ENCODE measurements around the gene MAD1L1. TPM values are rescaled to one million over a fixed set of nuclear protein-coding genes. Genes with fewer than 3 reads are reported as not detected.

Gene MAD1L1
- total RNA-seq, 2 donors from 2014 or later: 18.9 to 24.9 TPM

DNA sequence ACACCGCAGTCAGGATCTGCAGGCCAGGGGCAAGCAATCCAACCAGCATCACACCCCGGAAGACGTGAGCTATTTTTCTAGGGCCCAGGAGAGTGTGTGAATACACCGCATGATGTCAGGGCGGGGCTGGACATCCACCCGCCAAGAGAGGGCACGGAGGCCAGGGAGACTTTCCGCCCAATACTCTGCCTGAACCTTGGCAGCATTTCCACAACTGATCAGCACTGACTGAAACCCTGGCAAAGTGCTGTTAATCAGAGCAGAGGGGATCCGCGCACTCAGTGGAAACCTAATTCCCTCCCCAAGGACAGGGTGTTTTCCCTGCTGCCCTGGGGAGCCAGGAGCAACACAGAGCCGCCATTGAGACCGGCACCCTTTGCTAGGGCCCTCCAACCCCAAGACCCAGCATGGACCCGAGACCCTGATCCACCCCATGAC lies 8.2 kb downstream of the MAD1L1 start:
- intact Hi-C loops (cut with DNase I): no loop called here
- peak in 1 of 2 donors; percentile 17 for ATAC-seq

DNA sequence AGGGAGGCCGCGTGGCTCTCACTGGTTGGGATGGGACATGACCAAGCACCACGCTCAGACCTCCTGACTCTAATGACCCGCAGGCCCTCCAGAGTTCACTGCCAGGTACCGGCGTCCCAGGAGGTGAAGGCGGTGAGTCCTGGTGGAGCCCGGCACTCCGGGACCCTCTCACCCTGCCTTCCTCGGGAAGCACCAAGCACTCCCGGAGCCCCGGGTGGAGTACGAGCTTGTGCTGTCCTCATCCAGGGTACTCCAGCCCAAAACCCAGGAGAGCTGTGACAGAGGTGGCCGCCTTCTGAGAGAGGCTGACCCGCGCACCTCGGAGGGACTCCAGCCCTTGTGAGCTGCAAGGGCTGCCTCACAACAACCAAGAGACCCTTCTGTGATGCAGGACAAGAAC lies 9.4 kb downstream of the MAD1L1 start:
- ATAC-seq (no peak), DNase-seq (no peak)
- intact Hi-C loops (cut with DNase I): no loop called here

More for the DNA sequence above, 8.2 kb downstream of the MAD1L1 start:
- DNase-seq: no peak

DNA sequence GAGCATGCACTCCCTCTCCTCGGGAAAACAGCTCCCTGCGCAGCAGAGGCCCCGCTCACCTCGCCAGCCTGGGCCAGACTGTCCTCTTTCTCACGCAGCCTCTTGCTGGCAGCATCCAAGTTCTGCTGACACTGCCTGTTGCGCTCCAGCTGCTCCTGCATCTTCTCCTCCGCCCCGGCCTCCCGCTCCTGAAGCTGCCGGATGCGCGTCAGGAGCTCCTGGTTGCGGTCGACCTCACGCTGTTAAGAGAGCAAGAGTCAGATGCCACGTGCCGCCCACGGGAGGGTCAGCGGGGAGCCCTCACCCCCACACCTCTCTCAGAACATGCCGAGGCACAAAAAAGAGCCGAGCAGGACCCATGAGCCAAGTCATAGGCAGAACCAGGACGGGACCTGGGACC lies 10.2 kb downstream of the MAD1L1 start:
- DNase-seq (no peak), ATAC-seq (no peak)
- intact Hi-C loops (cut with DNase I): no loop called here

DNA sequence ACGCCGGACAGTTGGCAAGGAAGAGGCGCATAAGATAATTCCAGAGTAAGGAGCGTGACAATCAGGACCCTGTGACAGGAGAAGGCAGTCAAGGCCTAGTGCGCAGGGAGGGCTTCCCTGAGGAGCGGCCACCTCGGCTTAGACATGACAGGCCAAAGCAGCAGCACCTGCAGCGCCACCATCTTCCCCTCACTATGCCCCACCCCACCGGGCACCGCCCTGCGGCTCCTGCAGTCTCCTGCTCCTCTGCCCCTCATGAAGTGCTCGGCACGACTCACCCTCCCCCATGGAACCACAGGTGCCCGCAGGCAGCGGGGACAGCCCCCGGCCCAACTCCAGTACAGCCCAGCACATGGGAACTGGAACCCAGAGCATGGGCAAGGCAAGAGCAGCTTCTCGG lies 11.8 kb downstream of the MAD1L1 start:
- intact Hi-C loops (cut with DNase I): no loop called here
- DNase-seq (no peak), ATAC-seq (no peak)

DNA sequence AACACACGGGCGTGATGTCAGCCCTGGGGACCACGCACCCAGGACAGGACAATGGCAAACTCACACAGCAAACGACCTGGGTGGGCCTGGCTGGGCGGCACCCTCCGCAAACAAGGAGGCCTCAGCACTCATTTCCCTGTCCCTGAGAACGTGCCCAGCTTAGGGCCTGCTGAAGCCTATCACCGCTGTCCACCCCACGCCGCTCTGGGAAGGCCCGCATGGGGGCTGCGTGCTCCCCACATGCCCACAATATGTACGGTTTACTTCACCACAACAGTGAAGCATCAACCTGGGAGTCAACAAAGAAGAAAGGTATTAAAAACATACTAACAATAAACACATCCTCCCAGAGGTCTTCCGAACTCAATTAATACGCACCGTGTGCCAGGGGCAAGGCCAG lies 12.2 kb downstream of the MAD1L1 start:
- no peak for ATAC-seq
- DNase-seq: no peak
- intact Hi-C loops (cut with DNase I): no loop called here

DNA sequence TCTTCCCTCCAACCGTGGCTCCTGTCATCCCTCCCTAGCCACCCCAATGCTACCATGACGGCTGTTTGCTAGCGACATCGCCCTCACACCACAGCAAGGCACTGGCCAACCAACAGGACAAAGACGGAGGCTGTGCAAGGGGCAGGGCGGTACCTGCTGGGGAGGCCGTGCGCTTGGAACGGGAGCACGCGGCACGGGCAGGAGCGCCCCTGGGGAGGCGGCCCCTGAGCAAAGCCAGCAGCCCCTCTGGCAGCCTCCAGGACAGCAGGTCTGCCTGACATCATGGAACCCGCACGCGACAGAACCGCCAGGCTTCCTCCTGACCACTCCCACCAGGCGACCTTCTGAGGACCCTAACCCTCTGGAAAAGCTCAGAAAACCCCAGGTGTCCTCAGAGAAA lies 12.7 kb downstream of the MAD1L1 start:
- DNase-seq: no peak
- intact Hi-C loops (cut with DNase I): no loop called here

DNA sequence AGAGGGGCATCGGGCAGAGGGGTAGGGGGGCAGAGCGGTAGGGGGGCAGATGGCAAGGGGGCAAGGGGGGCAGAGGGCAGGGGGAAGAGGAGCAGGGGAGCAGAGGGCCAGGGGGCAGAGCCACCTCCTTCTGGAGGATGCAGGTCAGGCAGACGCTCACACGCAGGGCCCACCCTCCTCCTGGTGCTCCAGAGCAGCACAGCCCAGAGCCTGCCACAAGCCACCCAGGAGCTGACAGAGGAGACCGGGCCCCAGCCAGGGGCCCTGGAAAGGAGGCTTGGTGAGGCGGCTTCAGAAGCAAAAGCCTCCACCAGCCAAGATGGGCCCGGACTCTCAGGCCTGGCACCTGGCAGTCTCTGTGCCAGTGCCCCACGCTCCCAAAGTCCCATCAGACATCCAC lies 13.1 kb downstream of the MAD1L1 start:
- ATAC-seq (no peak), DNase-seq (no peak)
- intact Hi-C loops (cut with DNase I): no loop called here

More for the DNA sequence above, 12.7 kb downstream of the MAD1L1 start:
- no peak for ATAC-seq

DNA sequence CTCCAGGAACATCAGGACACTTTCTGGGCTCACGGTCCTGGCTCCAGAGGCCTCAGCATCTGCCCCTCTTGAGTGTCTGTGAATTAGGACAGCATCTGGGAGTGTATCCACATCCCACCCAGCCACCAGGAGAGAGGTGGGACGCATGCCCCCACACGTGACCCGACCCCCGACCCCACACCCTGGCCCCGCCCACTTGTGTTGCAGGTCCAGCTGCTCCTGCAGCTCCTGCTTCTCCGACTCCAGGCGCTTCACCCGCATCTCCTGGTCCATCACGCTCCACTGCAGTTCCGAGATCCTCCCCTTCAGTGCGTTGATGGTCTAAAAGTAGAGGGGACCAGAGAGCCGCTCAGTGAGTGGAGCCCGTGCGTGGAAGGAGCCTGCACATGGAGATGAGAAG lies 13.6 kb downstream of the MAD1L1 start:
- intact Hi-C loops (cut with DNase I): no loop called here
- DNase-seq (no peak), ATAC-seq (no peak)

DNA sequence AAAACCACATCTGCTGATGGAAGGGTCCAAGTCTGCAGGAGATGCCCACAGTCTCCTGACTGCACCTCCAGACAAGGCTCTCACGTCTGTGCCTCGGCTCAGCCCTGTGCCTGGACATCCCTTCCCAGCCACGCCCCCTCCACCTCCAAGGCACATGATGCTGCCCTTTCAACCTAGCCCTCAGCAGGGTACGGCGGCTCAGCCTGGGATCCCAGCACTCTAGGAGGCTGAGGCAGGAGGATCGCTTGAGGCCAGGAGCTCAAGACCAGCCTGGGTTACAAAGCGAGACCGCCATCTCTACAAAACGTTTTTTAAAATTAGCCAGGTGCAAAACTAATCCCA lies 14.3 kb downstream of the MAD1L1 start:
- no peak for ATAC-seq
- no peak for DNase-seq
- intact Hi-C loops (cut with DNase I): no loop called here

DNA sequence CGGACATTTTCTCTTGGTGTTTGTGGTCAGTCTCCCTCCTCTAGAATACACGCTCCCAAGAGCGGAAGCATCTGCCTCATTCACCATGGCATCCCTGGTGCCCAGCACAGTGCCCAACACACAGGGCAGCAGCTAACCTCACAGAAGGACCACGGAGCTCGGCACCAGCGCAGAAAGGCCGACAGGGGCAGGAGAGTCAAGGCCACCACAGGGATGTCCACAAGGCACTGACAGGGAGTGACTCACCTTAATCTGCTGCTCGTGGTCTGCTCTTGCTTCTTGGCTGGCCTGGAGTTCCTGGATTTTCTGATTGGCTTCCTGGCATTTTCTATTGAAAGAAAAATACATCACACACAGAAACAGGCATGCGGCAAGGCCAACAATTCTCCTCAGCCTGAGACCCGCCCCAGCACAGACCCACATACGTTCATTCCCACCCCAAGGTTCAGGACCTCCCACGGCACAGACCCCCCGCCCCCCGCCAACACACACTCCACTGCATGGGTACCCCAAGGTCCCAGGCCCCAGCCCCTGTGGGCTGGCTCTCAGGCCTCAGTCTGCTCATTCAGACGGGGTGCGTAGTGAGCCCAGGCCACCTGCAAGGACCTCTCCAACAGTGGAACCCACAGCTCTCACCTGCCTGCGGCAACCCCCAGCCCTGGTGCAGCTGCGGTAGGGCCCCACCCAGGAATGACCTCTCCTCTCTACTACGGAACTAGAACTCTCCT lies 14.9 kb downstream of the MAD1L1 start:
- DNase-seq: no peak
- intact Hi-C loops (cut with DNase I): no loop called here
- no peak for ATAC-seq

DNA sequence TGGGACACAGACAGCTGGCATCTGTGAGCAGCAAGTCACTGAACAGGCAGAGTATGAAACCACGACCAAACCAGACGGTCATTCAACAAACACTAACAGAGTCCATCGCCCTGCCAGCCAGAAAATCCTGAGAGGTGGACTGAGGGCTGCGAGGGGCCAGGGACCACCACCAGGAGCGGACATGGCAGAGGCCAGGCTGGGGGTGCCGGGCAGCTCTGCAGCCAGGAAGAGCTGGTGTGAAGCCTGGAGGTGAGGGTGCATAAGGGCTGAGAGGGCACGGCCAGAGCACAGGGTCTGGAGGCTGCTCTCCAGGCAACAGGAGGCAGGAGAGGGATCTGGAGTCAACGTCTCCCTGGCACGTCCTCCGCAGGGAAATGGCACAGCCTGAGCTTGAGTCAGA lies 15.5 kb downstream of the MAD1L1 start:
- intact Hi-C loops (cut with DNase I): no loop called here
- ATAC-seq: no peak
- DNase-seq: no peak

DNA sequence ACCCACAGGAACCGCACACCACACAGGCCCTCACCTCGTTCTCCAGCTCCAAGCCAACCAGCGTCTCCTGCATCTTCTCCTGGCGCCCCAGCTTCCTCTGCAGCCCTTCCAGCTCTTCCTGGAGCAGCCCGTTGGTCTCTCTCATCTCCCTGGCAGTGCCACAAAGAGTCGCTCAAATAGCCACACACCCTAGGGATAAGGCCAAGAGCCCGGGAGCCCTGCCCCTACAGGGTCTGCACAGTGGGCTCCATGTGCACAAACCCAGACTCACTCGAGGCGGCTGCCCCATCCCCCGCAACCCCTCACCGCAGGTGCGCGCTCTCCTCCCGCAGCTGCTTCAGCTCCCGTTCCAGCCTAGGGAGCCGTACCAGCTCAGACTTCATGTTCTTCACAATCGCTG lies 16.9 kb downstream of the MAD1L1 start:
- DNase-seq: no peak
- intact Hi-C loops (cut with DNase I): no loop called here
- no peak for ATAC-seq

DNA sequence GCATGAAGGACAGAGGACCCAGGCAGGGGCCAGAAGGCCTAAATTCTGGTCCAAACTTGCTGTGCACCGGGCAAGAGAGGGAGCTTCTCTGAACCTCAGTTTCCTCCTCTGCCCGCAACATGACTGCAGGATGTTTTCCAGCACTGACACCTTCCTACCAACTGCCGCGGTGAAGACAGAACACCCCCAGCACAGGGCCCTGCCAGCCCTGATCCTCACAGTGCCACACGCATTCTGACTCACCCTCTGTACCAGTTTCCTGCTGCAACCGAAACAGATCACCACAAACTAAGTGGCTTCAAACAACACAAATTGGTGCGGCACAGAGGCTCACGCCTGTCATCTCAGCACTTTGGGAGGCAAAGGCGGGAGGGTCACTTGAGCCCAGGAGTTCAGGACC lies 18.1 kb downstream of the MAD1L1 start:
- ATAC-seq (peak; percentile 29 to 59), DNase-seq (no peak)
- intact Hi-C loops (cut with DNase I): loop anchor here (5.0 kb wide), 1 partner anchor 637 kb away; no protein-coding TSS in a partner anchor

DNA sequence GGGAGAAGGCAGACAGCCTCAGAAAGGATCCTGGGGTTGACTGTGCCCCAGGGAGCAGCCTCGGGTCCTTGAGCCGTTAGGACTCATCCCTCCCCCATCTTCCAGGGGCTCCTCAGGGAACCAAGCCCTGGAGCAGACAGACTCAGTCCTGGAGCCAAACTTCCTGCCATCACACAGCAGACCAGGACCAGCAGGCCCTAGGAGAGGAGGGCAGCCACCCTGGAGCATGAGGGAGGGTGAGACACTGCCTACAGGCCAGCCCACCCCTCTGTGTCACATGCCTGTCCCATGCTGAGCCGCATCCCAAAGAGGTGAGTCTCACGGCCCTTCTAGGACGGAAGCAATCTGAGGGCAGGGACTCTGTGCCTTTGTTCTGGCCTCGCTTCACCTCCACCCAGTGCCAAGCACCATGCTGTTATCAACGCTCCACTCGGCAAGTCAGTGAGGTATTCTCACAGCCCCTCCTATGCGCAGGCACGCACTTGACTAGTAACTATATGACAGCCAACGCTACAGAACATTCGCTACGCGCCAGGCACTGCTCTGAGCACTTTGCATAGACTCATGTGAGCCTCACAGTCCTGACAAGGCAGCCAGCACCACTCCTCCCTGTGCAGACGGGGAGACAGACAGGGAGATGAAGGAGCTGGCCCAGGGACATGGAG lies 19.1 kb downstream of the MAD1L1 start:
- ATAC-seq (peak; percentile 64 to 78), DNase-seq (peak; percentile 61)
- intact Hi-C loops (cut with DNase I): loop anchor here (5.0 kb wide), 1 partner anchor 636 kb away; no protein-coding TSS in a partner anchor

DNA sequence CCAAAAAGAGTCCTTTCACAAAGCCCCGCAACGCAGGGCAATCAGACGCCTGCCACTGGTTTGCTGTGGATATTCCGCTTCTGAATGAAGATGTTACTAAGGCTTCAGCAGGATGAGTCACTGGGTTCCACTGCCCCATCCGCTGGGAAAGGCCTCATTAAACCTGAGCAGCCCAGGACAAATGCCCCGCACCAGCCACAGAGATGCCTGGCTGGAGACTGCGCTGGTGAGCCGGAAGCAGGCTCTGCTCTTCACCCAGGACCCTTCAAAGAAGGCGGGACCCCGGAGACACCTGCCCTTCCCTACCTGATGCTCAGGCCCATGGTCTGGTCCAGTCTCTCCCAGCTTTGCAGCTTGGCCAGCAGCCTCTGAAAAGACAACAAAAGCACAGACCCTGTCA lies 19.8 kb downstream of the MAD1L1 start:
- intact Hi-C loops (cut with DNase I): loop anchor here (5.0 kb wide), 1 partner anchor 636 kb away; no protein-coding TSS in a partner anchor
- ATAC-seq (no peak), DNase-seq (no peak)

DNA sequence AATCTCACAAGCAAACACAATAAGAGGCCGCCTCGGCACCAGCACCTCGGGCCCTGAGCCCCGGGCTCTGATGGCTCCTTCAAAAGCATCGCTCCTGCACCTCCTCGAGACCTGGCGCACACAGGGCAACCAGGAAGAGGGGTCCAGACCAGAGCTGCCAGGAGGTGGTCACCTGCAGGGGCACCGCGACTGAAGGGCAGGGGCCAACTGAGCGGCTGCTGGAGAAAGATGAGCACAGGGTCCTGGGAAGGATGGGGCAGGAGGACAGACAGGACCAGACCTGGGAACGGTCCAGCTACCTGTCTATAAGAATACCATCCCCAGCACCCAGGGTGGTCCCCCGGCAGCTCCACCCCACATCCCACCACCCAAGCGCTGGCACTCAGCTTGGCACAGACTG lies 20.8 kb downstream of the MAD1L1 start:
- ATAC-seq: no peak
- no peak for DNase-seq
- intact Hi-C loops (cut with DNase I): loop anchor here (5.0 kb wide), 1 partner anchor 635 kb away; no protein-coding TSS in a partner anchor

DNA sequence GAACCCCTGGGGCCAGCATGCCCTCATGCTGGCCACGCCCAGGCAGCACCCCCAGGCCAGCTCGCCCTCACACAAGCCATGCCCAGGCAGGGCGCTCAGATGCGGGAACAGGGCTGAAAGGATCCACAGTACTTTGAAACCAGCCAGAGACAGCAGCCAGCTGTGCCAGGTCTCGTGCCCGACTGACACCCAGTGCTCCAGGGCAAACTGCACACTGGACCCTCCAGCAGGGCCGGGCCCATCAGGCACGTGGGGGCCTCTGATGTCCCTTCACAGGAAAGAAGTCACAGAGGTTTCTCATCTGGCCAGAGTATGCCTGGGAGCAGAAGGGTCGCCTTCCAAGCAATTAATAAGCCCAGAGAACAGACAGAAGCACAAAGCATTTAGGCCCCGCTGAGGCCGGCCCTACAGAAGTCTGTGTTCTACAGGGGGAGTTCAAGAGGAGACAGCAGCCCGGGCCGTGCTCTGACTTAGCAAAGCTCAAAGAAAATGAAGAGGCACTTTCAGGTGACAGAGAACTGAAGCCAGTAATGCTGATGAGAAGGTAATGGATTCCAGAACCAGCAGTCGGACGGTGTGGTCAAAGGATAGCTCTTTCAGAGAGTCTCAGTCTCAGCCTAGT lies 21.4 kb downstream of the MAD1L1 start:
- ATAC-seq (no peak), DNase-seq (no peak)
- intact Hi-C loops (cut with DNase I): loop anchor here (5.0 kb wide), 1 partner anchor 634 kb away; no protein-coding TSS in a partner anchor

DNA sequence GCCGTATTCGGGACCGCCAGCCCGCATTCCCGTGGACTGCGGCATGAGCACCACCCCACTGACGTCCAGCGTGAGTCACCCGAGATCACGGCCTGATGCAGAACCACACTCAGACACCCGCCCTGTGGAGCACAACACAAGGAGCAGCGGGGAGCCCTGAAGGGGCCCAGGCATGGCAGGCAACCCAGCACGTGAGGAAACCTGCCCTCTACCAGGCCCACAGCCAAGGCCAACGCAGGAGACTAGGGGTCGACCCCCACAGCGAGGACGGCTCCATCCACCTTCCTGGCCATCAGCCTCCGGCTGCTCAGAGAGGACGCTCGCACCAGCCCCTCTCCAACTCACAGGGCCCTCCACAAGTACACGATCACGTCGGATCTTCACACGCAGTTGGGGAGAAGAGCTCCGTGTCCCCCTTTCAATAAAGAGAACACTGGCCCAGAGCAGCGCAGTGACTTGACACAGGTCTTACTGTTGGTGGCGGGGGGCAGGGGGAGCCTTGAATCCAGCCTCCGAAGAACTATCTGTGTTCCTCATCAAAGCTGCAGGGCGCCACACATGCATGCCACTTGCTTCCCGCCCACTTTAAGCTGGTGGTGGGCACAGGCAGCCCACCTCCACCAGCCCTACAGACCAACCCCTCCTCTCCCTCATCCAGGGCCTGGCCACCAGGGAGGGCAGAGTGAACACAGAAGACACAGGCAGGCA lies 22.0 kb downstream of the MAD1L1 start:
- intact Hi-C loops (cut with DNase I): loop anchor here (5.0 kb wide), 1 partner anchor 633 kb away; no protein-coding TSS in a partner anchor
- no peak for ATAC-seq
- DNase-seq: no peak

DNA sequence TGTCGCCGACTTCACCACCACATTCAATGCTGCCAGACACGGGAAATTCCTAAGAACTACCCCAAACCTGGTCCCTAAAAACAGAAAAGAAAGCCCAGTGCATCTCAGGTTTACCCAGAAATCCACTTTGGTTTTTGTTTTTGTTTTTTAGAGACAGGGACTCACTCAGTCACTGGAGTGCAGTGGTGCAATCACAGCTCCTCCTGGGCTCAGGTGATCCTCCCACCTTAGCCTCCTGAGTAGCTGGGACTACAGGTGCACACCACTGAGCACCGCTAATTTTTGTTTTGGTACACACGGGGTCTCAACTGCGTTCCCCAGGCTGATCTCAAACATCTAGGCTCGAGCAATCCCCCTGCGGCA lies 22.8 kb downstream of the MAD1L1 start:
- ATAC-seq: no peak
- DNase-seq: no peak
- intact Hi-C loops (cut with DNase I): loop anchor here (5.0 to 10.0 kb wide), 3 partner anchors 108 to 633 kb away; no protein-coding TSS in a partner anchor
